HG03039 (cell line): ENCODE measurements around the gene RAB44.

ENCODE experiments used
- ATAC-seq: cut with Tn5 transposase; IDR thresholded peaks from one replicate; pipeline ENCODE4 v1.9.1; 2021; ENCODE audit warnings: mild to moderate bottlenecking, moderate library complexity; ENCODE audit not compliant: unreplicated experiment

Gene RAB44

GRCh38 chr6:36668591-36668990 is 29.0 kb upstream of the RAB44 start:
- no peak for ATAC-seq

- no peak for ATAC-seq
Measured at GRCh38 chr6:36669002-36669401, 28.6 kb upstream of the RAB44 start.

GRCh38 chr6:36670271-36670670 is 27.4 kb upstream of the RAB44 start:
- ATAC-seq = no peak

GRCh38 chr6:36671687-36672375 is 25.8 kb upstream of the RAB44 start:
- no peak for ATAC-seq

- ATAC-seq = no peak
Measured at GRCh38 chr6:36673882-36674281, 23.7 kb upstream of the RAB44 start.

- ATAC-seq = no peak
Measured at GRCh38 chr6:36674942-36675341, 22.7 kb upstream of the RAB44 start.

GRCh38 chr6:36676141-36677058 is 21.2 kb upstream of the RAB44 start:
- no peak for ATAC-seq

- no peak for ATAC-seq
Measured at GRCh38 chr6:36677059-36677749, 20.4 kb upstream of the RAB44 start.

GRCh38 chr6:36677753-36678487 is 19.7 kb upstream of the RAB44 start:
- ATAC-seq = peak; percentile 1

- ATAC-seq = peak; percentile 48
Measured at GRCh38 chr6:36678488-36679042, 19.1 kb upstream of the RAB44 start, which contains the start of gene CDKN1A. Gene CDKN1A, plus strand, starts transcription at chr6:36678714. Its CDS starts 5,388 bp downstream, at chr6:36684102.

- no peak for ATAC-seq
Measured at GRCh38 chr6:36679043-36679833, 18.4 kb upstream of the RAB44 start.

- no peak for ATAC-seq
Measured at GRCh38 chr6:36682328-36683144, 15.1 kb upstream of the RAB44 start.

- ATAC-seq = no peak
Measured at GRCh38 chr6:36683145-36683655, 14.4 kb upstream of the RAB44 start.

GRCh38 chr6:36683656-36684446 is 13.8 kb upstream of the RAB44 start:
- ATAC-seq = no peak

GRCh38 chr6:36684447-36684812 is 13.2 kb upstream of the RAB44 start:
- ATAC-seq = no peak

- no peak for ATAC-seq
Measured at GRCh38 chr6:36685166-36685924, 12.3 kb upstream of the RAB44 start.
